ENCODE data around the gene MAB21L3.

Gene MAB21L3

DNA sequence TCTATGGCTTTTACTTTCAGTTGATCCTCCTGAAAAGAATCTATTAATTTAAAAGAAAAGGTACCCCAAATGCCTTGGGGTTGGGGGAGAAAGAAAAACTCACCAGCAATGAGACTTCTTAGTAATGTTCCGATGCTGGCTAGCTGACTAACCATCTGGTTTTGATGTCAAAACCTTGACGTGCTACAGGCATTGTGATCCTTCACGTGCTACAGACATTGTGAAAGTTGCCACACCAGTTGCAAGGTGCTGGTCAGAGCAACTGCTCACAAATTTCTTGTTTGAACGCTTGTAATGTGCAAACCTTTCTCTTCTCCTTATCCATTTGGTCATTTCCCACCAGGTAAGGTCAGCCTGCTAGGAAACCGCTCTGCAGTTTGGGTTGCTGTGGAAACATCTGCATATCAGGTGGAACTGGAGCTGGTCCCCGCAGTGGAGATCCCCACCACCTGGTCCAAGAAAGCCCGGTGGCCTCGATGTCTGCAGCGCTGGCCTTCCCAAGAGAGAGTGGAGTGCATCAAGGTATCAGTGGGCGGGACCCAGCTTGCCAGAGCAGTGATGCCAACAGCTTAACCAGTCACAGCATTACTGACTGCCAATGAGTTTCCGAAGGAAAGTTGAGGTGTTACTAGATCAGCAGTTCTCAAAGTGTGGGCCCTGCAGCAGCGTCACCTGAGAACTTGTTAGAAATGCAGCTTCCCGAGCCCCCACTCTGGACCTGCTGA lies 16.1 kb downstream of the MAB21L3 start:
- TF ChIP-seq, protein P1, sequence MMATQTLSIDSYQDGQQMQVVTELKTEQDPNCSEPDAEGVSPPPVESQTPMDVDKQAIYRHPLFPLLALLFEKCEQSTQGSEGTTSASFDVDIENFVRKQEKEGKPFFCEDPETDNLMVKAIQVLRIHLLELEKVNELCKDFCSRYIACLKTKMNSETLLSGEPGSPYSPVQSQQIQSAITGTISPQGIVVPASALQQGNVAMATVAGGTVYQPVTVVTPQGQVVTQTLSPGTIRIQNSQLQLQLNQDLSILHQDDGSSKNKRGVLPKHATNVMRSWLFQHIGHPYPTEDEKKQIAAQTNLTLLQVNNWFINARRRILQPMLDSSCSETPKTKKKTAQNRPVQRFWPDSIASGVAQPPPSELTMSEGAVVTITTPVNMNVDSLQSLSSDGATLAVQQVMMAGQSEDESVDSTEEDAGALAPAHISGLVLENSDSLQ (IDR thresholded peaks at IDR 0.05), result no peak
- TF ChIP-seq NFRKB (IDR thresholded peaks at IDR 0.05), result no peak
- TF ChIP-seq SUZ12 (IDR thresholded peaks at IDR 0.05), result no peak
- TF ChIP-seq HDGF (IDR thresholded peaks at IDR 0.05; ENCODE audit: borderline replicate concordance), result no peak
- no peak for TF ChIP-seq SP1 (IDR thresholded peaks at IDR 0.05)
- TF ChIP-seq LEF1 (IDR thresholded peaks at IDR 0.05; ENCODE audit: borderline replicate concordance), result no peak
- ChIA-PET CTCF (no interaction called here), POLR2A (no interaction called here)
- no peak for DNase-seq (ENCODE audit: extremely low spot score)

GRCh38 chr1:116127848-116128540 lies 16.8 kb downstream of the MAB21L3 start:
- no peak for TF ChIP-seq NFRKB (IDR thresholded peaks at IDR 0.05)
- TF ChIP-seq ARNT (IDR thresholded peaks at IDR 0.05), result no peak
- TF ChIP-seq SUZ12 (IDR thresholded peaks at IDR 0.05), result no peak
- no peak for TF ChIP-seq TARDBP (IDR thresholded peaks at IDR 0.05)
- TF ChIP-seq L3MBTL2 (conservative IDR thresholded peaks at IDR 0.05), result no peak
- no peak for TF ChIP-seq CTBP1 (IDR thresholded peaks at IDR 0.05; ENCODE audit: borderline replicate concordance)
- no peak for TF ChIP-seq LEF1 (IDR thresholded peaks at IDR 0.05; ENCODE audit: borderline replicate concordance)
- no peak for TF ChIP-seq ZNF384 (IDR thresholded peaks at IDR 0.05)
- TF ChIP-seq ELF4 (IDR thresholded peaks at IDR 0.05), result no peak
- no peak for TF ChIP-seq SP1 (IDR thresholded peaks at IDR 0.05)
- no peak for TF ChIP-seq FOXK2 (IDR thresholded peaks at IDR 0.05)
- TF ChIP-seq HDGF (IDR thresholded peaks at IDR 0.05; ENCODE audit: borderline replicate concordance), result no peak
- no peak for TF ChIP-seq FOXM1 (IDR thresholded peaks at IDR 0.05; ENCODE audit: borderline replicate concordance)
- no peak for TF ChIP-seq BHLHE40 (IDR thresholded peaks at IDR 0.05; ENCODE audit: borderline replicate concordance)
- no peak for TF ChIP-seq FOXA1 (IDR thresholded peaks at IDR 0.05)
- TF ChIP-seq, protein P1 (IDR thresholded peaks at IDR 0.05), result no peak
- CTCF ChIA-PET, result no interaction called here
- DNase-seq (ENCODE audit: extremely low spot score), result no peak
- POLR2A ChIA-PET, result no interaction called here

GRCh38 chr1:116128664-116129063 lies 17.5 kb downstream of the MAB21L3 start:
- ChIA-PET POLR2A (no interaction called here), CTCF (no interaction called here)

DNA sequence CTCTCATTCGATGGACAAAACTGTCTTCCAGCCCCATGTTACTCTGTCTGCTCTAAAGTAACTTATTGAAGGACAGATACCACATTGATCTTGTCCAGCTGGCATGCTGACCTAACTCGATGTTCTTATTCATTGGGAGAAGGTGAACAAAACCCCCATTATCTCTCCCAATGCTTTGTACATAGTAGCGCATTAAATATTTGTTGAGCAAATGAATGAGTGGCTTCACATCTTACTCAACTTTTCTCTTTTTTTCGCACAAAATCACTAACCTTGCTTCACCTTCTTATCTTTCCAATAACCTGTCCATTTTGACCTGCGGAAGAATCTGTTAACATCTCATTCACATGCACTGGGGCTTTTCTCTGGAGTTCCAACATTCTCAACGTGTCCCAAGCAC lies 18.3 kb downstream of the MAB21L3 start:
- DNase-seq (ENCODE audit: extremely low spot score), result no peak
- no peak for TF ChIP-seq HDGF (IDR thresholded peaks at IDR 0.05; ENCODE audit: borderline replicate concordance)
- TF ChIP-seq FOXM1 (IDR thresholded peaks at IDR 0.05; ENCODE audit: borderline replicate concordance), result no peak
- TF ChIP-seq LEF1 (IDR thresholded peaks at IDR 0.05; ENCODE audit: borderline replicate concordance), result no peak
- TF ChIP-seq FOXA1 (IDR thresholded peaks at IDR 0.05), result no peak
- TF ChIP-seq L3MBTL2 (conservative IDR thresholded peaks at IDR 0.05), result no peak
- no peak for TF ChIP-seq ELF4 (IDR thresholded peaks at IDR 0.05)
- TF ChIP-seq SP1 (IDR thresholded peaks at IDR 0.05), result no peak
- no peak for TF ChIP-seq BHLHE40 (IDR thresholded peaks at IDR 0.05; ENCODE audit: borderline replicate concordance)
- TF ChIP-seq ARNT (IDR thresholded peaks at IDR 0.05), result no peak
- no peak for TF ChIP-seq CTBP1 (IDR thresholded peaks at IDR 0.05; ENCODE audit: borderline replicate concordance)
- no peak for TF ChIP-seq SUZ12 (IDR thresholded peaks at IDR 0.05)
- TF ChIP-seq NFRKB (IDR thresholded peaks at IDR 0.05), result no peak
- TF ChIP-seq, protein P1 (IDR thresholded peaks at IDR 0.05), result no peak
- POLR2A ChIA-PET, result no interaction called here
- CTCF ChIA-PET, result no interaction called here

More at GRCh38 chr1:116128664-116129063, 17.5 kb downstream of the MAB21L3 start:
- DNase-seq (ENCODE audit: extremely low spot score), result no peak
- TF ChIP-seq, protein P1 (IDR thresholded peaks at IDR 0.05), result no peak
- no peak for TF ChIP-seq L3MBTL2 (conservative IDR thresholded peaks at IDR 0.05)
- no peak for TF ChIP-seq CTBP1 (IDR thresholded peaks at IDR 0.05; ENCODE audit: borderline replicate concordance)
- no peak for TF ChIP-seq BHLHE40 (IDR thresholded peaks at IDR 0.05; ENCODE audit: borderline replicate concordance)

DNA sequence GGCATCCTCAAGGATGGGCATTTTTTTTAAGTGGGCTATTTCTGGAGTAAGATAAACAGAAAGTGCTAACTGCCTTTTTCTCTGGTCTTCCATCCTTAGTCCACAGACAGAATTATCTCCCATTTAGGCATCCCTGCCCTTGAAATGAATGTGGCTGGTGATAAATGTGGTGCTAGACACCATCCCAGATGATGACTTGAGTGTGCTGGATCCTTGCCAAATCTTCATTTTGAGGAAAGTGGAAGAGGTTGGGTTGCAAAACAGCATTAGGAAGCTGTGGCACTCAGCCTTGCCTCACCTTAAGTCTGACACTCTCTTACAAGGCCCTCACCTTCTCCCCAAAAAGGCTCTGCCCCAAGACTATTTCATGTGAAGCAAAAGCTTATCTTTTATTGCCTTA lies 19.2 kb downstream of the MAB21L3 start:
- no peak for DNase-seq (ENCODE audit: extremely low spot score)
- ChIA-PET CTCF (no interaction called here), POLR2A (no interaction called here)
- TF ChIP-seq FOXK2 (IDR thresholded peaks at IDR 0.05) (no peak), TARDBP (IDR thresholded peaks at IDR 0.05) (no peak), CTBP1 (IDR thresholded peaks at IDR 0.05; ENCODE audit: borderline replicate concordance) (no peak), ARNT (IDR thresholded peaks at IDR 0.05) (no peak), LEF1 (IDR thresholded peaks at IDR 0.05; ENCODE audit: borderline replicate concordance) (no peak), SP1 (IDR thresholded peaks at IDR 0.05) (no peak), ELF4 (IDR thresholded peaks at IDR 0.05) (no peak), NFRKB (IDR thresholded peaks at IDR 0.05) (no peak), FOXM1 (IDR thresholded peaks at IDR 0.05; ENCODE audit: borderline replicate concordance) (no peak), SUZ12 (IDR thresholded peaks at IDR 0.05) (no peak), FOXA1 (IDR thresholded peaks at IDR 0.05) (no peak), BHLHE40 (IDR thresholded peaks at IDR 0.05; ENCODE audit: borderline replicate concordance) (no peak), ZNF384 (IDR thresholded peaks at IDR 0.05) (no peak), HDGF (IDR thresholded peaks at IDR 0.05; ENCODE audit: borderline replicate concordance) (no peak)
- TF ChIP-seq, protein P1 (IDR thresholded peaks at IDR 0.05), result no peak
